HepG2 (cell line): ENCODE results near the gene UBE2H. TPM values are rescaled to one million over a fixed set of nuclear protein-coding genes. Genes with fewer than 3 reads are reported as not detected.

Experiments
- AGO1 ChIP-seq: fragments of 200-400 bp; formaldehyde crosslinking; IDR thresholded peaks from 2 replicates; pipeline ENCODE4 v1.6.1; 2017; ENCODE audit warnings: mild to moderate bottlenecking, low read depth, low read length, moderate library complexity; ENCODE audit not compliant: poor library complexity, severe bottlenecking
- ATM ChIP-seq: fragments of 450-650 bp; IDR thresholded peaks from 2 replicates; pipeline ENCODE4 v1.7.1; 2017; ENCODE audit warnings: mild to moderate bottlenecking, borderline replicate concordance
- BRCA1 ChIP-seq: sonication (generic); formaldehyde crosslinking; IDR thresholded peaks from 2 replicates; pipeline ENCODE4 v1.4.0; 2020; ENCODE audit warnings: missing genetic modification reagents
- BRD4 ChIP-seq: sonication (generic); formaldehyde crosslinking; IDR thresholded peaks from 2 replicates; pipeline ENCODE4 v1.4.0; 2020; ENCODE audit warnings: missing genetic modification reagents
- DNMT3B ChIP-seq: conservative IDR thresholded peaks from 2 replicates; pipeline ENCODE4 v1.6.1; 2016; ENCODE audit warnings: missing biosample characterization, control low read depth
- FOSL1 ChIP-seq: sonication (generic); formaldehyde crosslinking; IDR thresholded peaks from 2 replicates; pipeline ENCODE4 v1.9.0; 2021; ENCODE audit warnings: missing genetic modification reagents, borderline replicate concordance
- MATR3 ChIP-seq: sonication (generic); formaldehyde crosslinking; IDR thresholded peaks from 2 replicates; pipeline ENCODE4 v1.4.0; 2020; ENCODE audit warnings: missing genetic modification reagents
- MED1 ChIP-seq: sonication (generic); formaldehyde crosslinking; IDR thresholded peaks from 2 replicates; pipeline ENCODE4 v1.4.0; 2020; ENCODE audit warnings: missing genetic modification reagents
- MED8 ChIP-seq: sonication (generic); formaldehyde crosslinking; IDR thresholded peaks from 2 replicates; pipeline ENCODE4 v1.8.1; 2023; ENCODE audit warnings: mild to moderate bottlenecking, missing genetic modification reagents; ENCODE audit not compliant: insufficient replicate concordance
- NFKBIZ ChIP-seq: IDR thresholded peaks from 2 replicates; pipeline ENCODE4 v1.6.1; 2018; ENCODE audit warnings: missing genetic modification reagents, missing compliant biosample characterization
- NR2F2 ChIP-seq: IDR thresholded peaks from 2 replicates; pipeline ENCODE4 v1.6.1; 2012; ENCODE audit warnings: low read depth, inconsistent platforms, borderline replicate concordance
- PHF20 ChIP-seq: sonication (generic); formaldehyde crosslinking; IDR thresholded peaks from 2 replicates; pipeline ENCODE4 v1.5.0; 2020; ENCODE audit warnings: mild to moderate bottlenecking, missing genetic modification reagents
- RAD51 ChIP-seq: fragments of 450-650 bp; IDR thresholded peaks from 2 replicates; pipeline ENCODE4 v1.6.1; 2016; ENCODE audit warnings: borderline replicate concordance
- RFX3 ChIP-seq: IDR thresholded peaks from 2 replicates; pipeline ENCODE4 v1.6.1; 2016; ENCODE audit warnings: missing biosample characterization, missing genetic modification reagents
- ZNF660 ChIP-seq: sonication (generic); formaldehyde crosslinking; IDR thresholded peaks from 2 replicates; pipeline ENCODE4 v1.5.1; 2020; ENCODE audit warnings: mild to moderate bottlenecking, low read depth, missing genetic modification reagents, borderline replicate concordance
- polyA plus RNA-seq, 8 experiments: library from polyadenylated mRNA; depleted of rRNA in 3 of 8; stranded (reverse) in 7 of 8; unstranded in 1 of 8; fragments of >200 nt; fragmentation: Illumina TruSeq in 4 of 8; extraction: Trizol in 4 of 8; gene quantifications; 2 replicates each; pipeline versions ENCODE4 v1.2.1 to v1.2.3, GENCODE V29; 2011 to 2016; ENCODE audit warnings: low read depth in 4 of 8, missing spikeins in 1 of 8, mixed read lengths in 1 of 8; ENCODE audit not compliant: insufficient read depth in 1 of 8
- total RNA-seq, 5 experiments: library from RNA; depleted of rRNA; stranded (reverse); fragments of >200 nt; fragmentation: Illumina TruSeq; extraction: Trizol; gene quantifications; 2 replicates each; pipeline ENCODE4 v1.2.3, GENCODE V29; 2016; ENCODE audit warnings: low read depth in 1 of 5
- TF ChIP-seq, protein P1 (sequence below): sonication (generic); formaldehyde crosslinking; IDR thresholded peaks from 2 replicates; pipeline ENCODE4 v1.5.1; 2020; ENCODE audit warnings: mild to moderate bottlenecking, moderate library complexity, missing genetic modification reagents
- TF ChIP-seq, protein P2 (sequence below): sonication (generic); formaldehyde crosslinking; IDR thresholded peaks from 2 replicates; pipeline ENCODE4 v1.9.0; 2022; ENCODE audit warnings: low read depth, missing genetic modification reagents
- TF ChIP-seq, protein P3 (sequence below): sonication (generic); formaldehyde crosslinking; IDR thresholded peaks from 2 replicates; pipeline ENCODE4 v1.5.1; 2020; ENCODE audit warnings: missing genetic modification reagents, mild to moderate bottlenecking, borderline replicate concordance
- TF ChIP-seq, protein P4 (sequence below): sonication (generic); formaldehyde crosslinking; IDR thresholded peaks from 2 replicates; pipeline ENCODE4 v1.8.1; 2023; ENCODE audit warnings: mild to moderate bottlenecking, inconsistent platforms, moderate library complexity, missing genetic modification reagents, borderline replicate concordance
- TF ChIP-seq, protein P5 (sequence below): sonication (generic); formaldehyde crosslinking; IDR thresholded peaks from 2 replicates; pipeline ENCODE4 v1.8.0; 2022; ENCODE audit warnings: missing genetic modification reagents, low read depth, mild to moderate bottlenecking, borderline replicate concordance
- TF ChIP-seq, protein P6 (sequence below): sonication (generic); formaldehyde crosslinking; IDR thresholded peaks from 2 replicates; pipeline ENCODE4 v1.4.0; 2020; ENCODE audit warnings: missing genetic modification reagents, borderline replicate concordance

UBE2H gene
- total and polyA plus RNA-seq, 2 of the 13 experiments (the other 11 are each of a cell fraction or from before 2014, with no cell fraction given), result 15.5 to 40.1 TPM

DNA sequence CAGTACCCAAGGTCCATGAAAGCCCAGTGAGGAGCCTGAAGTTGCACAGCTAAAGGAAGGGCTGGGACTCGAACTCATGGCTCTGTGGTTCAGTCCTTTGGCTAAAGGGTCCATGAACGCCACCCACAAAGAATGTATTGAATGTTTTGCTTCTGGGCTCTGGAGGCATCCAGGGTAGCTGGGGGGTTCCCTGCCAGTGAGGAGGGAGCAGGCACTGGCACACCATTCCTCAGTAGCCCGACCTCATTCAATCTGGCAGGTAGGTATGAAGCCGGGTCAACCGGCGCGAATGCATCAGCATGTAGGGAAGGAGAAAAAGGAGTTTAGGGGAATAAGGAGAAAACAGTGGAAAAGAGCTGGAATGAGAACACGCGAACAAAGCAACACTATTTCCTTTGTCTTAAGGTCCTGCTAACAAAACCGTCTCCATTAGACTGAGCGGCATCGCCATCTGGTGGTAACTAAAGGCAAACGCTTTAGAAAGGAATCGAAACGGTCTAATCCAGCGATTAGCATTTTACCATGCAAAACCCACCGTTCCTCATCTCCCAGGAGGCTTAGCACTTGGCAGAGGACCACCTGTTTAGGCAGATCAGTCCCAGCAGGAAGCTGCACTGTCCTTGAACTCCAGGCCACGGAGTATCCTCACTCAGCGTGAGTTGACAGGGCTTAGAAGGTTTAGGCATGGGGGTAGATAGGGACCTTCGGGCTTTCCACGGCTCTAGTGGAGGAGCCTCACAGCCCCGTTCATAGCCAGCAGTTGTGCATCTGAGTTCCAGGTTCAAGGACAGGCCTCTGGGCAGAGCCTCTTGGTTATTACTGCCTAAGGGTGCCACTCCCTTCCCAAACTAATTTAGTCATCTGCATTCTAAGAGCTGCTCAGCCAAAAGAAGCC is 122.8 kb downstream of the UBE2H start (continued):
- TF ChIP-seq RAD51 (no peak), DNMT3B (no peak), BRD4 (CRISPR knock-in tag) (no peak), MED8 (CRISPR knock-in tag) (no peak), FOSL1 (CRISPR knock-in tag) (no peak), NR2F2 (no peak), AGO1 (no peak), PHF20 (no peak), NFKBIZ (CRISPR knock-in tag) (no peak), ZNF660 (CRISPR knock-in tag) (no peak), MATR3 (no peak), RFX3 (CRISPR knock-in tag) (no peak), ATM (no peak), MED1 (CRISPR knock-in tag) (peak; percentile 36; the same call in 1 of the 2 replicates), BRCA1 (CRISPR knock-in tag) (no peak)
- TF ChIP-seq, protein P1, sequence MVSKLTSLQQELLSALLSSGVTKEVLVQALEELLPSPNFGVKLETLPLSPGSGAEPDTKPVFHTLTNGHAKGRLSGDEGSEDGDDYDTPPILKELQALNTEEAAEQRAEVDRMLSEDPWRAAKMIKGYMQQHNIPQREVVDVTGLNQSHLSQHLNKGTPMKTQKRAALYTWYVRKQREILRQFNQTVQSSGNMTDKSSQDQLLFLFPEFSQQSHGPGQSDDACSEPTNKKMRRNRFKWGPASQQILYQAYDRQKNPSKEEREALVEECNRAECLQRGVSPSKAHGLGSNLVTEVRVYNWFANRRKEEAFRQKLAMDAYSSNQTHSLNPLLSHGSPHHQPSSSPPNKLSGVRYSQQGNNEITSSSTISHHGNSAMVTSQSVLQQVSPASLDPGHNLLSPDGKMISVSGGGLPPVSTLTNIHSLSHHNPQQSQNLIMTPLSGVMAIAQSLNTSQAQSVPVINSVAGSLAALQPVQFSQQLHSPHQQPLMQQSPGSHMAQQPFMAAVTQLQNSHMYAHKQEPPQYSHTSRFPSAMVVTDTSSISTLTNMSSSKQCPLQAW, result peak; percentile 49; the same call in 1 of the 2 replicates
- TF ChIP-seq, protein P2, sequence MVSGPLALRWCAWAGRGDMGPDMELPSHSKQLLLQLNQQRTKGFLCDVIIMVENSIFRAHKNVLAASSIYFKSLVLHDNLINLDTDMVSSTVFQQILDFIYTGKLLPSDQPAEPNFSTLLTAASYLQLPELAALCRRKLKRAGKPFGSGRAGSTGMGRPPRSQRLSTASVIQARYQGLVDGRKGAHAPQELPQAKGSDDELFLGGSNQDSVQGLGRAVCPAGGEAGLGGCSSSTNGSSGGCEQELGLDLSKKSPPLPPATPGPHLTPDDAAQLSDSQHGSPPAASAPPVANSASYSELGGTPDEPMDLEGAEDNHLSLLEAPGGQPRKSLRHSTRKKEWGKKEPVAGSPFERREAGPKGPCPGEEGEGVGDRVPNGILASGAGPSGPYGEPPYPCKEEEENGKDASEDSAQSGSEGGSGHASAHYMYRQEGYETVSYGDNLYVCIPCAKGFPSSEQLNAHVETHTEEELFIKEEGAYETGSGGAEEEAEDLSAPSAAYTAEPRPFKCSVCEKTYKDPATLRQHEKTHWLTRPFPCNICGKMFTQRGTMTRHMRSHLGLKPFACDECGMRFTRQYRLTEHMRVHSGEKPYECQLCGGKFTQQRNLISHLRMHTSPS (CRISPR knock-in tag), result no peak
- TF ChIP-seq, protein P3, sequence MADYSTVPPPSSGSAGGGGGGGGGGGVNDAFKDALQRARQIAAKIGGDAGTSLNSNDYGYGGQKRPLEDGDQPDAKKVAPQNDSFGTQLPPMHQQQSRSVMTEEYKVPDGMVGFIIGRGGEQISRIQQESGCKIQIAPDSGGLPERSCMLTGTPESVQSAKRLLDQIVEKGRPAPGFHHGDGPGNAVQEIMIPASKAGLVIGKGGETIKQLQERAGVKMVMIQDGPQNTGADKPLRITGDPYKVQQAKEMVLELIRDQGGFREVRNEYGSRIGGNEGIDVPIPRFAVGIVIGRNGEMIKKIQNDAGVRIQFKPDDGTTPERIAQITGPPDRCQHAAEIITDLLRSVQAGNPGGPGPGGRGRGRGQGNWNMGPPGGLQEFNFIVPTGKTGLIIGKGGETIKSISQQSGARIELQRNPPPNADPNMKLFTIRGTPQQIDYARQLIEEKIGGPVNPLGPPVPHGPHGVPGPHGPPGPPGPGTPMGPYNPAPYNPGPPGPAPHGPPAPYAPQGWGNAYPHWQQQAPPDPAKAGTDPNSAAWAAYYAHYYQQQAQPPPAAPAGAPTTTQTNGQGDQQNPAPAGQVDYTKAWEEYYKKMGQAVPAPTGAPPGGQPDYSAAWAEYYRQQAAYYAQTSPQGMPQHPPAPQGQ, result no peak
- TF ChIP-seq, protein P4, sequence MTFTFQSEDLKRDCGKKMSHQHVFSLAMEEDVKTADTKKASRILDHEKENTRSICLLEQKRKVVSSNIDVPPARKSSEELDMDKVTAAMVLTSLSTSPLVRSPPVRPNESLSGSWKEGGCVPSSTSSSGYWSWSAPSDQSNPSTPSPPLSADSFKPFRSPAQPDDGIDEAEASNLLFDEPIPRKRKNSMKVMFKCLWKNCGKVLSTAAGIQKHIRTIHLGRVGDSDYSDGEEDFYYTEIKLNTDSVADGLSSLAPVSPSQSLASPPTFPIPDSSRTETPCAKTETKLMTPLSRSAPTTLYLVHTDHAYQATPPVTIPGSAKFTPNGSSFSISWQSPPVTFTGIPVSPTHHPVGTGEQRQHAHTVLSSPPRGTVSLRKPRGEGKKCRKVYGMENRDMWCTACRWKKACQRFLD (CRISPR knock-in tag), result no peak
- TF ChIP-seq, protein P5, sequence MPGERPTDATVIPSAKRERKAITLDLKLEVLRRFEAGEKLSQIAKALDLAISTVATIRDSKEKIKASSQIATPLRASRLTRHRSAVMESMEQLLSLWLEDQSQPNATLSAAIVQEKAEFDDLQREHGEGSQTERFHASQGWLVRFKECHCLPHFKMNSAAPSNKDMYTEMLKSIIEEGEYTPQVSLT (CRISPR knock-in tag), result no peak
- TF ChIP-seq, protein P6, sequence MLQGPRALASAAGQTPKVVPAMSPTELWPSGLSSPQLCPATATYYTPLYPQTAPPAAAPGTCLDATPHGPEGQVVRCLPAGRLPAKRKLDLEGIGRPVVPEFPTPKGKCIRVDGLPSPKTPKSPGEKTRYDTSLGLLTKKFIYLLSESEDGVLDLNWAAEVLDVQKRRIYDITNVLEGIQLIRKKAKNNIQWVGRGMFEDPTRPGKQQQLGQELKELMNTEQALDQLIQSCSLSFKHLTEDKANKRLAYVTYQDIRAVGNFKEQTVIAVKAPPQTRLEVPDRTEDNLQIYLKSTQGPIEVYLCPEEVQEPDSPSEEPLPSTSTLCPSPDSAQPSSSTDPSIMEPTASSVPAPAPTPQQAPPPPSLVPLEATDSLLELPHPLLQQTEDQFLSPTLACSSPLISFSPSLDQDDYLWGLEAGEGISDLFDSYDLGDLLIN (CRISPR knock-in tag), result no peak
